ENCODE measurements around the gene AQP7. TPM values are rescaled to one million over a fixed set of nuclear protein-coding genes. Genes with fewer than 3 reads are reported as not detected.

AQP7 gene
- total and polyA plus RNA-seq, 2 donors (not counting 1 experiment from before 2014, with no cell fraction given), result 0.09 to 0.83 TPM

DNA sequence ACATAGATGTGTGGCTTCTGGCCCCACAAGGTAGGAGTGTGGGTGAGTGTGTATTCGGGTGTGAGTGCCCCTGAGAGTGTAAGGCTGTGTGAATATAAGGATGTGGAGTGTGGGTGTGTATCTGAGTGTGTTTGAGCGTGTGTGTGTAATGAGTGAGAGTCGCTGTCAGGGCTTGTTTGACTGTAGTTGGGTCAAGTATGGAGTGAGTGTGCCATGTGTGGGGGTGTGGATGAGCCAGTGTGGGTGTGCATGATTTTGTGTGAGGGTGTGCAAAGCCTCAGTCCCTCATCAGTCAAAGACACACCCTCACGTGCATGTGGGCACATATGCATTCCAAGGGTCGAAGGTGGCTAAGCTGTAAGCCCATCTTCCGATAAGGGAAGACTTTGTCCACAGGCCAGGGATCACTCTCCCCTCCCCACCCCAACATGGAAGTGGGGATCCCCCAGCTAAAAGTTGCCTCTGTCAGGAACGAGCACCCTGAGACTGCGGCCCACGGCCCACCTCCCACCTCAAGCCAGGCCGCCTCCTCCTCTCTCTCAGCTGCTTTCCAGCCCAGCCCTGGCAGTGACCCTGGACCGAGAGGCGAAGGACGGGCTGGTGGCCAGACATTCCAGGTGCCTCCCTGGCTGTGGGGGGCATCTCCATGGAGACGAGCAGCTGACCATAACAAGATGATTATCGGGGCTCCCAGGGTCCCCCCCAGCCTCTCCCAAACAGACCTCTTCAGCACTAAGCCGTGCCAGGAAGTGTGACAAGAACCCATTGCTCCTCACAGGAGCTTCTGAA lies 32.1 kb upstream of the AQP7 start:
- Histone ChIP-seq H2AFZ (ENCODE audit: low read length) (no peak overlapping the region), H3K9ac (ENCODE audit: insufficient read depth, low read length) (no peak overlapping the region), H3K36me3 (ENCODE audit: control insufficient read depth, insufficient read depth, low read length) (no peaks in the 10 kb centered on the region), H3K79me2 (ENCODE audit: control insufficient read depth, insufficient read depth, low read length) (no peaks in the 10 kb centered on the region), H3K4me1 (ENCODE audit: control insufficient read depth, extremely low read depth, insufficient read depth, low read length) (no peaks in the 10 kb centered on the region), H3K9me3 (ENCODE audit: control insufficient read depth, insufficient read depth, low read depth, low read length) (no peaks in the 10 kb centered on the region), H3K27ac (ENCODE audit: insufficient read depth, low read length) (no peak overlapping the region), H3K27me3 (ENCODE audit: control insufficient read depth, insufficient read depth, low read length) (peaks cover 23% of the 10 kb centered on the region), H3K4me2 (ENCODE audit: extremely low read depth, insufficient read depth, low read length) (no peak overlapping the region), H4K20me1 (ENCODE audit: control insufficient read depth, extremely low read depth, insufficient read depth, low read length) (no peaks in the 10 kb centered on the region), H3K4me3 (replicated peaks in 1 of 4; ENCODE audit: control extremely low read depth in 1 of 4, insufficient read depth in 1 of 4, low read depth in 3 of 4, low read length in 4 of 4) (no peak overlapping the region)
- no peak for DNase-seq (ENCODE audit: low read depth in 2 of 2)
- TF ChIP-seq EZH2 (IDR thresholded peaks at IDR 0.05; ENCODE audit: low read length, missing control alignments), result no peak
- TF ChIP-seq, protein P1, sequence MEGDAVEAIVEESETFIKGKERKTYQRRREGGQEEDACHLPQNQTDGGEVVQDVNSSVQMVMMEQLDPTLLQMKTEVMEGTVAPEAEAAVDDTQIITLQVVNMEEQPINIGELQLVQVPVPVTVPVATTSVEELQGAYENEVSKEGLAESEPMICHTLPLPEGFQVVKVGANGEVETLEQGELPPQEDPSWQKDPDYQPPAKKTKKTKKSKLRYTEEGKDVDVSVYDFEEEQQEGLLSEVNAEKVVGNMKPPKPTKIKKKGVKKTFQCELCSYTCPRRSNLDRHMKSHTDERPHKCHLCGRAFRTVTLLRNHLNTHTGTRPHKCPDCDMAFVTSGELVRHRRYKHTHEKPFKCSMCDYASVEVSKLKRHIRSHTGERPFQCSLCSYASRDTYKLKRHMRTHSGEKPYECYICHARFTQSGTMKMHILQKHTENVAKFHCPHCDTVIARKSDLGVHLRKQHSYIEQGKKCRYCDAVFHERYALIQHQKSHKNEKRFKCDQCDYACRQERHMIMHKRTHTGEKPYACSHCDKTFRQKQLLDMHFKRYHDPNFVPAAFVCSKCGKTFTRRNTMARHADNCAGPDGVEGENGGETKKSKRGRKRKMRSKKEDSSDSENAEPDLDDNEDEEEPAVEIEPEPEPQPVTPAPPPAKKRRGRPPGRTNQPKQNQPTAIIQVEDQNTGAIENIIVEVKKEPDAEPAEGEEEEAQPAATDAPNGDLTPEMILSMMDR (conservative IDR thresholded peaks at IDR 0.05 in 1 of 2, IDR thresholded peaks at IDR 0.05 in 1 of 2; ENCODE audit: low read depth in 1 of 2, low read length in 2 of 2), result no peak

DNA sequence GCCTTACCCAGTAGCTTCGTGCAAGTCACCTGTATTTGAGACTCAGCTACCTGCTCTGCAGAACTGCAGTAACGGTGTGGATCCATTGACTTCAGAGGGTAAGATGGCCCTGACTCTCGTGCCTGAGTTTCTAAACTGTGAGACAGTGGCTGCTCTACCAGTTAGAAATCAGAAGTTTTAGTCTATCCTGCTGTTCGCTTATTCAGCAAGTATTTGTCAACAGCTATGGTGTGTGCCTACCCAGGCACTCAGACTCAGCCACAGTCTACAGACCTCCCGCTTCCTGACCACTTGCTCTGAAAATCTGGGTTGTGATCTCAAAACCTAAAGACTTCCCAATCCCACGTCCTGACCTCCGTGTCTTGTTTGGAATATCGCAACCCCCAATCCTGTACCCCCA lies 31.5 kb upstream of the AQP7 start:
- Histone ChIP-seq H3K9ac (ENCODE audit: insufficient read depth, low read length) (no peak overlapping the region), H3K36me3 (ENCODE audit: control insufficient read depth, insufficient read depth, low read length) (no peaks in the 10 kb centered on the region), H3K27me3 (ENCODE audit: control insufficient read depth, insufficient read depth, low read length) (peaks cover 22% of the 10 kb centered on the region), H3K9me3 (ENCODE audit: control insufficient read depth, insufficient read depth, low read depth, low read length) (no peaks in the 10 kb centered on the region), H3K27ac (ENCODE audit: insufficient read depth, low read length) (no peak overlapping the region), H3K4me2 (ENCODE audit: extremely low read depth, insufficient read depth, low read length) (no peak overlapping the region), H4K20me1 (ENCODE audit: control insufficient read depth, extremely low read depth, insufficient read depth, low read length) (no peaks in the 10 kb centered on the region), H3K79me2 (ENCODE audit: control insufficient read depth, insufficient read depth, low read length) (no peaks in the 10 kb centered on the region), H2AFZ (ENCODE audit: low read length) (no peak overlapping the region), H3K4me1 (ENCODE audit: control insufficient read depth, extremely low read depth, insufficient read depth, low read length) (no peaks in the 10 kb centered on the region), H3K4me3 (replicated peaks in 1 of 4; ENCODE audit: control extremely low read depth in 1 of 4, insufficient read depth in 1 of 4, low read depth in 3 of 4, low read length in 4 of 4) (no peak overlapping the region)
- no peak for DNase-seq (ENCODE audit: low read depth in 2 of 2)
- no peak for TF ChIP-seq EZH2 (IDR thresholded peaks at IDR 0.05; ENCODE audit: low read length, missing control alignments)
- TF ChIP-seq, protein P1 (conservative IDR thresholded peaks at IDR 0.05 in 1 of 2, IDR thresholded peaks at IDR 0.05 in 1 of 2; ENCODE audit: low read depth in 1 of 2, low read length in 2 of 2), result no peak

DNA sequence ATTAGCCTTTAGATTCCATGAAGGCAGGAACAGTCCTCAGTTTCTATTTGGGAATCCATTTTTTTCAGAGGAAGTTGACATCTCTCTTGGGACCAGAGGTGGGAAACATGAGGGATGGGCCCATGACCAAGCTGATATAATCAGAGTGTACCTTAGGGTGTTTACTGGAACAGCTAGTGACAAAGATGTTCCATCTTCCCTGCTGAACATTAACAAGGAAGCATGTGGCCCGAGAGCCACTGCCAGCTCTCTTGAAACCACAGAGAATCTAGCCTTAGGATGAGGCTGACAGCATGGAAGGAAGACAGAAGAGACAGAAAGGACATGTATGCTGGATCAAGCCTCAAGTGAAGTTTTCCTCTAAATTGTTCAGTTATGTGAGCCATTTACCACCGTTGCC lies 29.1 kb upstream of the AQP7 start:
- H4K20me1 ChIP-seq (ENCODE audit: control insufficient read depth, extremely low read depth, insufficient read depth, low read length), result no peaks in the 10 kb centered on the region
- H3K4me1 ChIP-seq (ENCODE audit: control insufficient read depth, extremely low read depth, insufficient read depth, low read length), result no peaks in the 10 kb centered on the region
- no peak overlapping the region for H3K27ac ChIP-seq (ENCODE audit: insufficient read depth, low read length)
- H3K9me3 ChIP-seq (ENCODE audit: control insufficient read depth, insufficient read depth, low read depth, low read length), result no peaks in the 10 kb centered on the region
- H2AFZ ChIP-seq (ENCODE audit: low read length), result no peak overlapping the region
- H3K27me3 ChIP-seq (ENCODE audit: control insufficient read depth, insufficient read depth, low read length), result peaks cover 14% of the 10 kb centered on the region
- no peaks in the 10 kb centered on the region for H3K79me2 ChIP-seq (ENCODE audit: control insufficient read depth, insufficient read depth, low read length)
- H3K4me3 ChIP-seq (replicated peaks in 1 of 4; ENCODE audit: control extremely low read depth in 1 of 4, insufficient read depth in 1 of 4, low read depth in 3 of 4, low read length in 4 of 4), result no peak overlapping the region
- DNase-seq (ENCODE audit: low read depth in 2 of 2), result peak in 1 of 2 donors; percentile 24
- TF ChIP-seq, protein P1 (conservative IDR thresholded peaks at IDR 0.05 in 1 of 2, IDR thresholded peaks at IDR 0.05 in 1 of 2; ENCODE audit: low read depth in 1 of 2, low read length in 2 of 2), result no peak
- TF ChIP-seq EZH2 (IDR thresholded peaks at IDR 0.05; ENCODE audit: low read length, missing control alignments), result no peak
- H3K4me2 ChIP-seq (ENCODE audit: extremely low read depth, insufficient read depth, low read length), result no peak overlapping the region
- no peaks in the 10 kb centered on the region for H3K36me3 ChIP-seq (ENCODE audit: control insufficient read depth, insufficient read depth, low read length)
- H3K9ac ChIP-seq (ENCODE audit: insufficient read depth, low read length), result no peak overlapping the region
